GM18505 (cell line): ENCODE measurements around the gene STK39.

Experiments used
- ATAC-seq: cut with Tn5 transposase; IDR thresholded peaks from one replicate; pipeline ENCODE4 v1.9.1; 2021; ENCODE audit not compliant: unreplicated experiment
- POLR2A ChIP-seq: IDR thresholded peaks from 4 replicates; pipeline ENCODE4 v1.6.1; 2011; ENCODE audit warnings: borderline replicate concordance; ENCODE audit not compliant: insufficient read depth, insufficient read length; ENCODE audit errors: extremely low read depth

Gene STK39

DNA sequence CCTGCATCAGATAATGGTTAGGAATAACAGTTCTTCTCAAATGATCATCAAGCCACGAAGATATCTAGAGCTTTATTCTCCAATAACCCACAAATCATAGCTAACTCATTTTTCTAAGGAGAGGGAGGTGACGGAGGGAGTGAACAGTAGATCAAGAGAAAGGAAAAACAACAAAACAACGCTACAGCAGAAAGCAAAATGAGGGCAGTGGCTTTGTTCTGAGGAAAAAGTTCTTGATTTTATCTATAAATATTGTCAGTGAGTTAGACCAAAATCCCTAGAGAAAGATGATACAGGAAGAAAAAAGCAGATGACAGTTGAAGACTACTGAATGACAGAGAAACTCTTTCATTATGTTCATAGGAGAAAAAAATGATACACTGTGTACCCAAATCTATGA, 71.0 kb downstream of the STK39 start:
- no peak for ATAC-seq
- no peak for TF ChIP-seq POLR2A

DNA sequence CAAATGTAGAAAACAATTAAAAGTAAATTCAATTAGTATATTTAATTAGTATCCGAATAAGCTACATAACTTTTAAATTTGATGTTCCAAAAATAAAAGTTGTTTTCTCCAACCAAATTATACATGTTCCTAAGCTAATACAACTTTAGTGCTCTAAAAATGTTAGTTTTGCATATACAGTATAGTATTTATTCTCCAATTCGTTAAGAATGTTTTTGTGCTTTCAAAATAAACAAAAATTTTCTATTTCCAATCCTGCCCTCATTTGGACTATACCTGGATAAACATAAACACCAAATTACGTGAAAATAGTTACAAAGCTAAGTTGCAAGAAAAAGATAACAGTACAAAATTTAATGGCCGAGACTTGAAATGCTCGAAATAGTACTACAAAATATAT, 71.9 kb downstream of the STK39 start:
- no peak for TF ChIP-seq POLR2A
- no peak for ATAC-seq

DNA sequence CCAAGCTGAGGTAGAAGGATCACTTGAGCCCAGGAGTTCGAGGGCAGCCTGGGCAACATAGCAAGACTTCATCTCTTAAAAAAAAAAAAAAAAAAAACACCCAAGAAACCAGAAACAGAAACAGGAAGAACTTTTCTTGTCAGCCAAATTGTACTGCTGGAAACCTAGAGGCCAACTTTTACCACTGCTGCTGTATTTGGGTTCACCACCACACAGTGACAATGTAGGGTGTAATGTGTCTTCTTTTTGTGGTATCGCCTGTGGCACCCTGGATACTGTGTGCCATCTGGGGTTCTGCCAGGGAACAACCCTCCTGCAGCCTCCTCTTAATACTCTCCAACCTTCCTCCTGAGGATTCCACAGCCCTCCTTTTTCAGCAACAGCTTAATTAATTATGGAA, 72.6 kb downstream of the STK39 start:
- ATAC-seq: no peak
- TF ChIP-seq POLR2A: no peak

DNA sequence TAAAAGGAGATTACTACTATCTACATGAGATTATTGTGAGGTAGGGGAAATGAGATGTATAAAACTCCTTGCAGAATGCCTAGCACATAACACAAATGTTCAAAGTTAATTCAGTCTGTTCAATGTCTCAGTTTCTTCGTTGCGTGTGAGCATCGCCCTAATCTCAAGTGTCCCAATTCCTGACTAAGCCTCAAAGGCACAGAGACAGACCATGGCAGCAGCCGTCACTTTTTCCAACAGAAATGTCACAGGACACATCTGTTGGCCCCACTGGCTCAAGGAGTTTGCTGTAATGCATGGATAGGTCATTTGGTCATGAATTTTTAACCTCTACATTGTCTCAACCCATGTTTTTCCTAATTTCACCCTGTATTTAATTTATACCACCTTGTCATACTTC, 75.3 kb downstream of the STK39 start:
- TF ChIP-seq POLR2A: no peak

DNA sequence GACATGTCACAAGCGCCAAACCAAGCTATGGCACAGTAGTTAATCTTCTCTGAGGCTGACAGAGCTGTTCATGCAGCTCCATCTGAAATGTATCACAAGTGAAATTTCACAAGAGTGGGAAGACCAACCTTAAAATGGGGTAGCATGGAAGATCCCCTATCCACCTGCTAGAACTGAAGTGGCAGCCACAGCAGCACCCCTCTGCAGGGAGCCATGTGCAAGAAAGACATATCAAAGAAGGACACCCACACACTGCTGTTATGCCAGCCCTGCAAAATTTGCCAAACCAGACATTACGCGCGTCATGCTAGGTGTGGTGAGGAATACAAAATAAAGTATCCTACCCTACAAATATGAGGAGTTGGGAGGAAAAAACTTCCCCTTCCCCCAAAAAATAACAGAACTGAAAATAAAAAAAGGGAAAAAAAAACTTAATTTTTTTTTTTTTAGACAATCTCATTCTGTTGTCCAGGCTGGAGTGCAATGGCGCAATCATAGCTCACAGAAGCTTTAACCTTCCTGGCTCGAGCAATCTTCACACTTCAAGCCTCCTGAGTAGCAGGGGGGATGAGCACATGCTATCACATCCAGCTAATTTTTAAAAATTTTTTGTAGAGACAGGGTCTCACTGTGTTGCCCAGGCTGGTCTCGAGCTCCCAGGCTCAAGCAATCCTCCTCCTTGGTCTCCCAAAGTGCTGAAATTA, 76.2 kb downstream of the STK39 start:
- no peak for TF ChIP-seq POLR2A
- no peak for ATAC-seq

More for the DNA sequence above, 75.3 kb downstream of the STK39 start:
- no peak for ATAC-seq

DNA sequence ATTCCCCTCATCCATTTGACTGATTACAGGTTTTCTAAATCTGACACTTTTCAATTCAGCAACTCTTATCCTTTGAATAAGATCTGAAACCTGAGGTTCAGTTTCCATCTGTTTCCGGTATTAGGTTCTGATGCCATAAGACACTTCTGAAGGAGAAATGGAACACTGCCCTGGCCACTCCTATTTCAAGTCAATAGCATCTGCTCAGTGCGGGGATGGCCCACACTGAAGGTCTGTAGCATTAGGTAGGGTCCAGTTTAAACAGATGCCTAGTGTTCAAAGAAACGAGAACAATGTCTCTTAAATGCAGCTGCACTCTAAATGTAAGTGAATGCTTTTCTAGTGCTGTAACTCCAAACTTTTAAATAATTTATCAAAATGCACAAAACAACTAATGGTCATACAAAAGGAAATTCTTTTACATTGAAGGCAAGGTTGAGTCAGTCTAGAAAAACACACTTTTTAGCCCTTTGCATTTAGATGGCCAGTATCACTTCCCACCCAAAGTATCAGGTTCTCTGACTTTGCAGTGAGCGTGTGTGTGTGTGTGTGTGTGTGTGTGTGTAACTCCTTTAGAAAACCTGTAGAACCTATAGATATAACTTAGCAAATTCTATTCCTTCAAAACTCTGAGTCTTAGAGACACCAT, 78.2 kb downstream of the STK39 start:
- TF ChIP-seq POLR2A: no peak
- no peak for ATAC-seq

DNA sequence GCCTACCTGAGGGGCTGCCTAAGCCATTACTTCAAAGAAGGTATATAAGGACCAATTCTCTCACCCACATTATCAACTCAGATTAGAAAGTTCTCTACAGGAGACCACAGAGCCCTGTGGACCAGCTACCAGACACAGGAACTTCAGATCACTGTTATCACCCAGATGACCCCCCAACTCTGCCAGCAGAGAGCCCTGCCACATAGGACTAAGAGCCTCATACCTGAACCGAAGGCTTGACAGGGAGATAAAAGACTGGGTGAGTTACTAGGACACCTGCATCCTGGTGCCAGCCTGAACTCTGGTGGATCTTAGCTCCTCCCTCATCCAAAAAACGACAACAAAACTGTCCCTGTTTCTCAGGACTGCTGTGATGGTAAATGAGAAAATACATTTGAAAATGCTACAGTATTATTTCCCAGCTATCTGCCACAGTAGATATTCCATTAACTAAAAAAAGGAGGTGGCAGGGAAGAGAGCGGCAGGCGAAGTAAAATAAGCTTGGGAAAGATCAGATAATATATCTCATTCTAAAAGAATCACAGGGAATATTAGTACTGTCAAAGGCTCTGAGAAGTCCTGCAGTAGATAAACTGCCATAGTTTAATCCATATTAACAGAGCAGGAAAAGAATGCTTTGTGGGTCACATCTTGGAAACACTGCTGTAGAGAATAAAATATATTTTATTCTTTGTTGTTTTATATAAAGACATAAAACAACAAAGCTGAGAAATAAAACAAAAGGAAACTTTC, 79.7 kb downstream of the STK39 start:
- ATAC-seq: no peak

DNA sequence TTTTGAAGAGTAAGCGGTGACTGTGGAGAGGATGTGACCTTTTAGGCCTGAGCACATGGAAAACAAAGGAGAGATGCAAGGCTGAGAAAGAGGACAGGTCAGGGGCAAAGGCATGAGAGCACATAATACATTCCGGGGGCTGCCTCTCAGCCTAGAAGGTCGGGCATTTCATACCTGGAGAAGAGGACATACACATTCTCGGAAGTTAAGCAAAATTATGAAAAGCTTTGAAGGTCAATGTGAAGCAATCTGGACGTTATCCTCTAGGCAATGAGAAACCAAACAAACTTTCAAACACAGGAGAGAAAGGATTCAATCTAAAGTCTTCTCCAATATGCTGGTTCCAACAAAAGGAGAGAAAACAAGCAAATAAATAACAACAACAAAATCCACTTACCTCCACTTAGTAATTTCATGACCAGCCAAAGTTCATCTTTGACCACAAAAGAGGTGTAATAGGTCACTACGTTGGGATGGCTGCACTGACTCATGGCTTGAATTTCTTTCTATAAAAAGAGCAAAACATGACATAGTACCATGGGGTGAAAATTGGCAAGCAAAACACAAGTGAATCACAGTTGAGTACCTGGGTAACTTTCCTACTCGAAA, 80.4 kb downstream of the STK39 start:
- no peak for TF ChIP-seq POLR2A
- no peak for ATAC-seq

More for the DNA sequence above, 79.7 kb downstream of the STK39 start:
- TF ChIP-seq POLR2A: no peak

DNA sequence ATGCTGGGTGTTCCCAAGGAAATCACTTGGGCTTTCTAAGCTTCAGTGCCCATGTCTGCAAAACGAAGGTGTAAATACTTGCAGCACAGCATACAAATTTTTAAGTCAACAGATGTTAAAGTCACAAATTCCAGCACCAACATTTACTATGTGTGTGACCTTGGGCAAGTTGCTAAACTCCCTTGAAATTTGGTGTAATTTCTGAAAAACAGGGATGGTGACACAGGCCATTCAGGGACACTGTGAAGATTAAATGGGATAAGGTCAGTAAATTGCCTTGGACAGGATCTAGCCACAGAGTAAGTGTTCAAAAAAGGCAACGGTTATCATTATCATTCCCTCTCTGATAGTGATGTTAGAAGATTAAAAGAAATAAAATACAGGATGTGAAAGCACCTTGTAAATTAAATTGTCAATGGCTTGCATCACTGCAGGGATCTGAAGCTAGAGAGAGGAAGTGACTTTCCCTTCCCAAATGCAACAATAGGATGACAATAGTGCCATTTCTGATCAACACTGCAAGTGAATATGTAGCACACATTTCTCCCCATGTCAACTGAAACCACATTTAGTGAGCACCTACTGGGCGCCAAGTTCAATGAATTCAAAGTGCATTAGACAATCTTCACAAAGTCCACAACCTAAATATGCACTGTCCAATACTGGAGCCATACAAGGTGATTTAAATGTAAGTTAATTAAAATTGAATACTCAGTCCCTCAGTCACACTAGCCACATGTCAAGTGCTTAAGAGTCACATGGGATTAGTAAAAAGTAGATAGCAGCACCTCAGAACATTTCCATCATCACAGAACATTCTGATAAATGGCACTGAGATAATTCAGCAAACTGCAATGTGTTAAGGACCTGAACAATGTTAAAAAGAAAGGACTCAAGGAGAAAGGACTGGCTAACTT, 81.2 kb downstream of the STK39 start:
- ATAC-seq: no peak
- no peak for TF ChIP-seq POLR2A

DNA sequence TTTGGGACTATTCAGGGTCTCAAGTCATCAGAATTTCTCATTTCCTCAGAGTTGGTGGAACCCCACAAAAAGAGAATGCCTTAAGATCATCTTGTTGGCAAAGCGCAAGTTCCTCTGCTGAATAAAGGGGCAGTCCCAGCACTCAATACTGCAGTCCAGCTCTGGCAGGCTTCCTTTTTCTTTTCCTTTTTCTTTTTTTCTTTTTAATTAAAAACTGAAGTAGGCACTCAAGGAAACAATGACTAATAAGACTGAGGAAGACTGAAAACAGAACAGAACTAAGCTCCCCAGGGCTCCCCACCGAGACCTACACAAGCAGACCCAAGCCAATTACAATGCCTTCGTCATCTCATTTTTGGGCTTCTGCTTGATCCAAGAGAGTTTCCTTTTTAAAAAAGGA, 82.0 kb downstream of the STK39 start:
- ATAC-seq: no peak
- no peak for TF ChIP-seq POLR2A

DNA sequence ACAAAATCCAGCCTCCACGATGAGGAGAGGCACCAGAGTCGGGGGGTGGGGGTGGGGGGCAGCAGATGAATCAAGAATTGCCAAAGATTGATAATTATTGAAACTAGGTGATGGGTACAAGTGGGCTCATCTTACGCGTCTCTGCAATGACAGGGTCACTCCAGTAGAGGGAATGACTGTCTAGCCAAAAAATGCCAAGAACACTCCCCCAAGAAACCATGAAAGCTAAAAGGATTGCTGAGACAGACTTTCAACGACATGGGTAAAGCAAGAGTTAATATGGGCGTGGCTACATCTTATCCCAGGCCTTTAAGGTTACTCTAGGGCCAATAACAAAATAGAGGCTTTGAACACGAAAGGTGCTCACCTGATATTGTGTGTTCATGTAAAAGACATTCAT, 86.5 kb downstream of the STK39 start:
- no peak for TF ChIP-seq POLR2A
- no peak for ATAC-seq

DNA sequence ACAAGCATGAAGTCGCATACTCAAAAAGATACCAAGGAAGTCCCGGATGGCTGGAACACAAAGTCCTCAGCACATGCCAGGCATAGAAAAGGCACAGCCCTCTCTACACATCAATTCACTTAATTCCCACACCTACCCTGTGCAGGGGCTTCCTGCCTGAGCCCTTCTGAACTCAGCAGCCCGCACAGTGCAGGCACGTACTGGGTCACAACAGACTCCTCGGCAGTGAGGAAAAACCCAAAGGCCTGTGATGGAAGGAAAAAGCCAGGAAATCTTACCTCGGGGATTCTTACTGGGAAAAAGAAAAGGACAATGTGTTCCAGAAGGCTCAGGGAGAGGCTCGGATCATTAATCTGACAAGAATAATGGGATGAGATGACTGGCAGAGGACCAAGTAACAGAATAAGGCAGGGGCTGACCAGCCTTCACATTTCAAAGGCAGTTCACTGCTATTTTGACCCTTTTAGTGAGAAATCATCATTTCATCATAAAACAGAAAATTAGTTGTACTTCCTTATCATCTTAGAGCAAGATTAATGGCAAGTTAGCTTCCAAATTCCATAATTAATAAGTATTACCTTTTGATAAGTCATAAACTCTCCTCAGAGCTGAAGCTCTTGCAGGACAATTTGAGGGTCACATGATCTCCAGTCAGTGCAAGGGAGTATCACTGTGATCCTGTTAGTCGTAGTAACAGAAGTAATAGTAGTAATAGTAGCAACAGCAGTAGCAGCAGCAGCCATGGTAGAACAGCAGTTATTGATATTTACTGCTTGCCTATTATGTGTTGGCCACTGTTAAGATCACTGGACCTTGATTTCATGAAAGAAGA, 87.4 kb downstream of the STK39 start:
- no peak for ATAC-seq
- no peak for TF ChIP-seq POLR2A
